ENCODE data around the gene FHAD1. TPM values are rescaled to one million over a fixed set of nuclear protein-coding genes. Genes with fewer than 3 reads are reported as not detected.

Gene FHAD1
- total and polyA plus RNA-seq, 9 of the 15 experiments (the other 6 are each of a cell fraction or from before 2014, with no cell fraction given): 0.32 to 2.1 (median 1.5) TPM; not detected in 1

- TF ChIP-seq, protein P1, sequence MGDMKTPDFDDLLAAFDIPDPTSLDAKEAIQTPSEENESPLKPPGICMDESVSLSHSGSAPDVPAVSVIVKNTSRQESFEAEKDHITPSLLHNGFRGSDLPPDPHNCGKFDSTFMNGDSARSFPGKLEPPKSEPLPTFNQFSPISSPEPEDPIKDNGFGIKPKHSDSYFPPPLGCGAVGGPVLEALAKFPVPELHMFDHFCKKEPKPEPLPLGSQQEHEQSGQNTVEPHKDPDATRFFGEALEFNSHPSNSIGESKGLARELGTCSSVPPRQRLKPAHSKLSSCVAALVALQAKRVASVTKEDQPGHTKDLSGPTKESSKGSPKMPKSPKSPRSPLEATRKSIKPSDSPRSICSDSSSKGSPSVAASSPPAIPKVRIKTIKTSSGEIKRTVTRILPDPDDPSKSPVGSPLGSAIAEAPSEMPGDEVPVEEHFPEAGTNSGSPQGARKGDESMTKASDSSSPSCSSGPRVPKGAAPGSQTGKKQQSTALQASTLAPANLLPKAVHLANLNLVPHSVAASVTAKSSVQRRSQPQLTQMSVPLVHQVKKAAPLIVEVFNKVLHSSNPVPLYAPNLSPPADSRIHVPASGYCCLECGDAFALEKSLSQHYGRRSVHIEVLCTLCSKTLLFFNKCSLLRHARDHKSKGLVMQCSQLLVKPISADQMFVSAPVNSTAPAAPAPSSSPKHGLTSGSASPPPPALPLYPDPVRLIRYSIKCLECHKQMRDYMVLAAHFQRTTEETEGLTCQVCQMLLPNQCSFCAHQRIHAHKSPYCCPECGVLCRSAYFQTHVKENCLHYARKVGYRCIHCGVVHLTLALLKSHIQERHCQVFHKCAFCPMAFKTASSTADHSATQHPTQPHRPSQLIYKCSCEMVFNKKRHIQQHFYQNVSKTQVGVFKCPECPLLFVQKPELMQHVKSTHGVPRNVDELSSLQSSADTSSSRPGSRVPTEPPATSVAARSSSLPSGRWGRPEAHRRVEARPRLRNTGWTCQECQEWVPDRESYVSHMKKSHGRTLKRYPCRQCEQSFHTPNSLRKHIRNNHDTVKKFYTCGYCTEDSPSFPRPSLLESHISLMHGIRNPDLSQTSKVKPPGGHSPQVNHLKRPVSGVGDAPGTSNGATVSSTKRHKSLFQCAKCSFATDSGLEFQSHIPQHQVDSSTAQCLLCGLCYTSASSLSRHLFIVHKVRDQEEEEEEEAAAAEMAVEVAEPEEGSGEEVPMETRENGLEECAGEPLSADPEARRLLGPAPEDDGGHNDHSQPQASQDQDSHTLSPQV (IDR thresholded peaks at IDR 0.05): no peak; the same call in 1 of the 2 replicates
- TF ChIP-seq STAG1 (CRISPR knock-in tag; IDR thresholded peaks at IDR 0.05; ENCODE audit: borderline replicate concordance) (no peak), CEBPB (tag; IDR thresholded peaks at IDR 0.05) (no peak), SIN3A (IDR thresholded peaks at IDR 0.05; ENCODE audit: borderline replicate concordance in 2 of 2, control insufficient read depth in 1 of 2, low read depth in 2 of 2, low read length in 2 of 2) (peak in 1 of 2 experiments; percentile 28; a peak in 1 of 4 replicates), ZBTB9 (CRISPR knock-in tag; IDR thresholded peaks at IDR 0.05) (peak; percentile 96), GABPA (tag; conservative IDR thresholded peaks at IDR 0.05; ENCODE audit: low read depth) (peak; percentile 62), ZNF175 (CRISPR knock-in tag; IDR thresholded peaks at IDR 0.05; ENCODE audit: low read depth) (0 out of 2 replicates have a peak, but pooled peaks have one; percentile 59), KLF10 (CRISPR knock-in tag; IDR thresholded peaks at IDR 0.05) (no peak), ZC3H11A (IDR thresholded peaks at IDR 0.05; ENCODE audit: low read depth, low read length) (no peak), CEBPG (CRISPR knock-in tag; IDR thresholded peaks at IDR 0.05) (no peak), CEBPG (tag; conservative IDR thresholded peaks at IDR 0.05 in 1 of 2, IDR thresholded peaks at IDR 0.05 in 1 of 2) (no peak), RAD51 (IDR thresholded peaks at IDR 0.05; ENCODE audit: borderline replicate concordance, low read depth) (no peak), MCM2 (IDR thresholded peaks at IDR 0.05; ENCODE audit: low read depth) (no peak), ZBTB8A (IDR thresholded peaks at IDR 0.05; ENCODE audit: partially characterized antibody) (no peak), ILF3 (IDR thresholded peaks at IDR 0.05; ENCODE audit: borderline replicate concordance) (0 out of 2 replicates have a peak, but pooled peaks have one; percentile 52), SIN3B (IDR thresholded peaks at IDR 0.05; ENCODE audit: low read depth) (peak; percentile 61; the same call in 1 of the 2 replicates), E2F3 (CRISPR knock-in tag; IDR thresholded peaks at IDR 0.05) (peak; percentile 32; the same call in 1 of the 2 replicates), STAT5A (IDR thresholded peaks at IDR 0.05; ENCODE audit: borderline replicate concordance, low read length) (no peak), ADNP (tag; IDR thresholded peaks at IDR 0.05) (no peak), ZNF79 (CRISPR knock-in tag; IDR thresholded peaks at IDR 0.05; ENCODE audit: low read depth) (no peak), BRF1 (IDR thresholded peaks at IDR 0.05; ENCODE audit: borderline replicate concordance, extremely low read depth, insufficient read length) (no peak), SMAD4 (CRISPR knock-in tag; conservative IDR thresholded peaks at IDR 0.05) (no peak)
Observed at GRCh38 chr1:15409388-15410222, 162.6 kb downstream of the FHAD1 start, which contains the start of gene EFHD2 (continued).

Measured in K562 (cell line).